Skeletal muscle tissue (tissue), 4 donors: ENCODE measurements around the gene SIK2. TPM values are rescaled to one million over a fixed set of nuclear protein-coding genes. Genes with fewer than 3 reads are reported as not detected.
A peak's percentile ranks its signal among the peaks of the same experiment; 100 is the strongest.

ENCODE experiments used
- H3K27ac ChIP-seq: one replicate; pipeline ENCODE4 v1.7.0; 2013; ENCODE audit warnings: mild to moderate bottlenecking, low read depth, low read length, inconsistent platforms
- H3K27me3 ChIP-seq, 3 donors: one replicate each; pipeline ENCODE4 v1.7.0; 2013; ENCODE audit warnings: low read length in 3 of 3; ENCODE audit not compliant: control insufficient read depth in 3 of 3, insufficient read depth in 3 of 3
- H3K36me3 ChIP-seq, 3 donors: one replicate each; pipeline ENCODE4 v1.7.0; 2013; ENCODE audit warnings: low read length in 3 of 3; ENCODE audit not compliant: control insufficient read depth in 3 of 3, insufficient read depth in 3 of 3
- H3K4me1 ChIP-seq, 3 donors: one replicate each; pipeline ENCODE4 v1.7.0; 2013; ENCODE audit warnings: low read length in 3 of 3, mild to moderate bottlenecking in 3 of 3; ENCODE audit not compliant: control insufficient read depth in 3 of 3, insufficient read depth in 3 of 3
- H3K4me3 ChIP-seq, 3 donors: one replicate each; pipeline ENCODE4 v1.7.0; 2013; ENCODE audit warnings: low read length in 3 of 3
- H3K9ac ChIP-seq, 3 donors: one replicate each; pipeline ENCODE4 v1.7.0; 2013; ENCODE audit warnings: low read length in 3 of 3, mild to moderate bottlenecking in 3 of 3, moderate library complexity in 2 of 3, low read depth in 1 of 3
- H3K9me3 ChIP-seq, 3 donors: one replicate each; pipeline ENCODE4 v1.7.0; 2013; ENCODE audit warnings: low read length in 3 of 3; ENCODE audit not compliant: control insufficient read depth in 3 of 3
- total RNA-seq: library from RNA; depleted of rRNA; stranded (reverse); fragments of >200 nt; gene quantifications from one replicate; pipeline ENCODE4 v1.2.3, GENCODE V29; 2014
- donor health status: Osteomylitis.

SIK2 gene
- total RNA-seq, 1 donor from 2014 or later, result 11.5 TPM

GRCh38 chr11:111665777-111666176, 63.5 kb downstream of the SIK2 start:
- peaks cover 0 to 2% (median 0%) of the 10 kb centered on the region in 3 donors for H3K36me3 ChIP-seq
- no peaks in the 10 kb centered on the region for H3K9me3 ChIP-seq
- H3K9ac ChIP-seq, result no peak overlapping the region
- peaks cover 6 to 8% (median 6%) of the 10 kb centered on the region in 3 donors for H3K4me1 ChIP-seq
- no peaks in the 10 kb centered on the region for H3K27me3 ChIP-seq
- no peak overlapping the region for H3K4me3 ChIP-seq
- no peak overlapping the region for H3K27ac ChIP-seq

- Histone ChIP-seq H3K36me3 (peaks cover 6 to 12% (median 10%) of the 10 kb centered on the region in 3 donors), H3K27me3 (no peaks in the 10 kb centered on the region), H3K27ac (no peak overlapping the region), H3K4me3 (no peak overlapping the region), H3K4me1 (peaks cover 0 to 2% (median under 1%) of the 10 kb centered on the region in 3 donors), H3K9ac (no peak overlapping the region), H3K9me3 (no peaks in the 10 kb centered on the region)
These were observed 66.7 kb downstream of the SIK2 start for GRCh38 chr11:111668980-111669379.

- H3K4me1 ChIP-seq, result peaks cover 0 to 2% (median 0%) of the 10 kb centered on the region in 3 donors
- no peak overlapping the region for H3K27ac ChIP-seq
- H3K4me3 ChIP-seq, result no peak overlapping the region
- H3K27me3 ChIP-seq, result no peaks in the 10 kb centered on the region
- H3K9me3 ChIP-seq, result no peaks in the 10 kb centered on the region
- H3K9ac ChIP-seq, result no peak overlapping the region
- peaks cover 12 to 17% (median 16%) of the 10 kb centered on the region in 3 donors for H3K36me3 ChIP-seq
These were observed 69.1 kb downstream of the SIK2 start for GRCh38 chr11:111671383-111671782.

DNA sequence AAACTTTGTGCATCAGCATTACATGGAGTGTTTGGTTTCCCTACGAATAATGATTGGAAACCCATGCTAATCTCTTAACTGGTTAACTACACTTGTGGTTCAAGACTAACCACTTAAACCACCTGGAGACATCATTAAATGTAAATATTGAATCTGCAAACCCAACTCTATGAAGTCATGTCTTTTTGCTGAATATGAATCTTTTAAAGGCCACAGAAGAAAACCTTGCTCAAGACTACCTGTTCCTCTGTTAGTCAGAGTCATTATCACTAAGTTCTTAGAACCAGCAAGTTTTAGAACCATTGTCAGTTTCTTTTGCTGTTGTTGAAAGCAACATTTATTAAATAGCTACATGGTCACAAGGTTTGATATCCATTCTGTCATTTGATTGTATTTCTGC, 70.7 kb downstream of the SIK2 start:
- Histone ChIP-seq H3K9ac (no peak overlapping the region), H3K9me3 (no peaks in the 10 kb centered on the region), H3K27me3 (no peaks in the 10 kb centered on the region), H3K27ac (no peak overlapping the region), H3K4me1 (peaks cover 0 to 5% (median 5%) of the 10 kb centered on the region in 3 donors), H3K36me3 (peaks cover 12 to 17% (median 16%) of the 10 kb centered on the region in 3 donors), H3K4me3 (no peak overlapping the region)

- no peak overlapping the region for H3K4me3 ChIP-seq
- no peak overlapping the region for H3K9ac ChIP-seq
- peaks cover 0 to 5% (median 5%) of the 10 kb centered on the region in 3 donors for H3K4me1 ChIP-seq
- no peaks in the 10 kb centered on the region for H3K9me3 ChIP-seq
- peaks cover 12 to 17% (median 16%) of the 10 kb centered on the region in 3 donors for H3K36me3 ChIP-seq
- H3K27ac ChIP-seq, result no peak overlapping the region
- no peaks in the 10 kb centered on the region for H3K27me3 ChIP-seq
These were observed 72.7 kb downstream of the SIK2 start for GRCh38 chr11:111674941-111675340.

GRCh38 chr11:111675891-111676290, 73.6 kb downstream of the SIK2 start:
- no peaks in the 10 kb centered on the region for H3K27me3 ChIP-seq
- no peaks in the 10 kb centered on the region for H3K9me3 ChIP-seq
- H3K4me1 ChIP-seq, result peaks cover 0 to 8% (median 5%) of the 10 kb centered on the region in 3 donors
- H3K27ac ChIP-seq, result no peak overlapping the region
- H3K9ac ChIP-seq, result no peak overlapping the region
- peaks cover 12 to 17% (median 16%) of the 10 kb centered on the region in 3 donors for H3K36me3 ChIP-seq
- no peak overlapping the region for H3K4me3 ChIP-seq

DNA sequence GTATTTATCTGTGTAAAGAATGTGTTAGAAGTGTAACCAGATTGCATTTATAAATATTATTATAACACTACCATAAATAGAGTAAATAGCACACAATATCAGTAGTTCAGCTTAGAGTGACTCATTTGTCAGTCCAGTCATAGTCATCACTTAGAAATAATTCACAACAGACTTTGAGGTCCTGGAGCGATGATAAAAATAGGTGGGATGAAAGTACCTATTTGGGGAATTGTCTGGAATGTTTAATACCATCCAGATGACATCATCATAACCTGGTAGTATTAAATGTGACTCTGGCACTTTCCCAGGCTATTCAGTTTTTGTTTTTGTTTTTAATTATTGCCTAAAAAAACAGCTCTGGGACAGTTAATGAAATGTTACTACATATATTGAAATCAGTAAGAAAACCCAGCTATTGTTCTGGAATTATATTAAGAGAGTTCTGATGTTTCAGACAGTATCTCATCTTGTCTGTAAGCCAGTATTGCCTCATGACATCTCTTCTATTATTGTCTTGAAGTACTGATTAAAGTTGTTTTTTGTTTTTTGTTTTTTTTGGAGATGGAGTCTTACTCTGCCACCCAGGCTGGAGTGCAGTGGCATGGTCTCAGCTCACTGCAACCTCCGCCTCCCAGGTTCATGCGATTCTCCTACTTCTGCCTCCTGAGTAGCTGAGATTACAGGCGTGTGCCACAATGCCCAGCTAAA, 74.8 kb downstream of the SIK2 start:
- Histone ChIP-seq H3K36me3 (peaks cover 3 to 13% (median 8%) of the 10 kb centered on the region in 3 donors), H3K27me3 (no peaks in the 10 kb centered on the region), H3K4me1 (peaks cover 0 to 8% (median 5%) of the 10 kb centered on the region in 3 donors), H3K27ac (peak overlapping the region; percentile 19), H3K9ac (no peak overlapping the region), H3K4me3 (no peak overlapping the region), H3K9me3 (no peaks in the 10 kb centered on the region)

GRCh38 chr11:111680486-111681175, 78.4 kb downstream of the SIK2 start:
- Histone ChIP-seq H3K27ac (no peak overlapping the region), H3K27me3 (no peaks in the 10 kb centered on the region), H3K9me3 (no peaks in the 10 kb centered on the region), H3K36me3 (peaks cover 0 to 5% (median 2%) of the 10 kb centered on the region in 3 donors), H3K4me3 (no peak overlapping the region), H3K4me1 (peaks cover 0 to 8% (median 5%) of the 10 kb centered on the region in 3 donors), H3K9ac (no peak overlapping the region)

DNA sequence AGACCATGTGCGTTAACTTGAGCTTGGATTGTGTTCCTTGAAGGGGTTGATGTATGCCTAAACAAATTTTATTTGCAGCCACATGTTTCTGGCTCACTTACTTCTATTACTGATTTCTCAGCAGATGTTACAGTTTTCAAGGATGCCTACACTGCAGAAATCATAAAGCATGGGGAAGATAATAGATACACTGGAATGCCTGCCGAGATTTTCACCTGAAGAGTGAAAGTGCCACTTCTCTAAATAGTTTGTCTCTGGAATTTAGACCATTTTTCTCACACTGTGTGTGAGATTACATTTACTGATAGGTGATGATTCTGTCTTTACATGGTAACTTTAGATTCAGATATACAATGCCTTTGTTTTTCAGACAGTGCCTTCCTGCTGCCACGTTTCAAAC, 81.6 kb downstream of the SIK2 start:
- Histone ChIP-seq H3K4me3 (no peak overlapping the region), H3K27ac (no peak overlapping the region), H3K4me1 (peaks cover 0 to 4% (median 0%) of the 10 kb centered on the region in 3 donors), H3K36me3 (peaks cover 6 to 8% (median 7%) of the 10 kb centered on the region in 3 donors), H3K27me3 (no peaks in the 10 kb centered on the region), H3K9me3 (no peaks in the 10 kb centered on the region), H3K9ac (no peak overlapping the region)

GRCh38 chr11:111684251-111684650, 82.0 kb downstream of the SIK2 start:
- Histone ChIP-seq H3K4me3 (no peak overlapping the region), H3K27me3 (no peaks in the 10 kb centered on the region), H3K9ac (no peak overlapping the region), H3K27ac (no peak overlapping the region), H3K4me1 (peaks cover 0 to 4% (median 0%) of the 10 kb centered on the region in 3 donors), H3K9me3 (no peaks in the 10 kb centered on the region), H3K36me3 (peaks cover 6 to 12% (median 7%) of the 10 kb centered on the region in 3 donors)
